ENCODE data around the gene MRPL4. TPM values are rescaled to one million over a fixed set of nuclear protein-coding genes. Genes with fewer than 3 reads are reported as not detected.

MRPL4 gene
- total and polyA plus RNA-seq, 2 of the 13 experiments (the other 11 are each of a cell fraction or from before 2014, with no cell fraction given) = 40.6 to 42.5 TPM

GRCh38 chr19:10205636-10206035 lies 46.4 kb upstream of the MRPL4 start:
- Histone ChIP-seq H3K4me2 (ENCODE audit: low read depth, low read length) (no peak overlapping the region), H3K36me3 (replicated peaks in 1 of 2; ENCODE audit: control insufficient read depth in 1 of 2, insufficient read depth in 2 of 2, low read length in 2 of 2) (no peaks in the 10 kb centered on the region), H3K9me3 (ENCODE audit: low read length) (no peaks in the 10 kb centered on the region), H3K27me3 (ENCODE audit: control insufficient read depth in 1 of 2, insufficient read depth in 2 of 2, low read length in 2 of 2) (no peaks in the 10 kb centered on the region; a peak in 3 of 5 replicates), H3K79me2 (ENCODE audit: insufficient read depth, low read length) (no peaks in the 10 kb centered on the region), H3K9ac (ENCODE audit: insufficient read depth, low read depth, low read length) (no peak overlapping the region), H3K27ac (ENCODE audit: extremely low read length, insufficient read depth, low read length) (no peak overlapping the region), H4K20me1 (ENCODE audit: insufficient read depth, low read length) (no peaks in the 10 kb centered on the region), H3K4me1 (ENCODE audit: insufficient read depth, low read length) (peaks cover 32% of the 10 kb centered on the region), H2AFZ (ENCODE audit: low read length) (no peak overlapping the region), H3K4me3 (replicated peaks in 1 of 3; ENCODE audit: insufficient read depth in 1 of 3, low read depth in 2 of 3, low read length in 3 of 3) (no peak overlapping the region)
- DNase-seq (ENCODE audit: low spot score) = no peak
- intact Hi-C loops (cut with micrococcal nuclease; ENCODE audit: unreplicated experiment) = no loop called here
- FAIRE-seq = no peak
- no peak for ATAC-seq
- ChIA-PET POLR2A (interaction anchor here (1.9 kb wide), 1 partner anchor 11 kb away, joined by 11 read pairs; the partner anchor contains the start of gene DNMT1), CTCF (ENCODE audit: low intra/inter-chr PET ratio, low total read pairs) (no interaction called here)
- in situ Hi-C loops (cut with HindIII; ENCODE audit: extremely low pct_ligation_motif_present, low pct_unique_long_range_greater_than_20kb) = no loop called here
- BruUV-seq (replicated peaks) = no TSS peak
- TF ChIP-seq HOXA9 (CRISPR knock-in tag; IDR thresholded peaks at IDR 0.05; ENCODE audit: borderline replicate concordance) = no peak
- TF ChIP-seq, protein P1, sequence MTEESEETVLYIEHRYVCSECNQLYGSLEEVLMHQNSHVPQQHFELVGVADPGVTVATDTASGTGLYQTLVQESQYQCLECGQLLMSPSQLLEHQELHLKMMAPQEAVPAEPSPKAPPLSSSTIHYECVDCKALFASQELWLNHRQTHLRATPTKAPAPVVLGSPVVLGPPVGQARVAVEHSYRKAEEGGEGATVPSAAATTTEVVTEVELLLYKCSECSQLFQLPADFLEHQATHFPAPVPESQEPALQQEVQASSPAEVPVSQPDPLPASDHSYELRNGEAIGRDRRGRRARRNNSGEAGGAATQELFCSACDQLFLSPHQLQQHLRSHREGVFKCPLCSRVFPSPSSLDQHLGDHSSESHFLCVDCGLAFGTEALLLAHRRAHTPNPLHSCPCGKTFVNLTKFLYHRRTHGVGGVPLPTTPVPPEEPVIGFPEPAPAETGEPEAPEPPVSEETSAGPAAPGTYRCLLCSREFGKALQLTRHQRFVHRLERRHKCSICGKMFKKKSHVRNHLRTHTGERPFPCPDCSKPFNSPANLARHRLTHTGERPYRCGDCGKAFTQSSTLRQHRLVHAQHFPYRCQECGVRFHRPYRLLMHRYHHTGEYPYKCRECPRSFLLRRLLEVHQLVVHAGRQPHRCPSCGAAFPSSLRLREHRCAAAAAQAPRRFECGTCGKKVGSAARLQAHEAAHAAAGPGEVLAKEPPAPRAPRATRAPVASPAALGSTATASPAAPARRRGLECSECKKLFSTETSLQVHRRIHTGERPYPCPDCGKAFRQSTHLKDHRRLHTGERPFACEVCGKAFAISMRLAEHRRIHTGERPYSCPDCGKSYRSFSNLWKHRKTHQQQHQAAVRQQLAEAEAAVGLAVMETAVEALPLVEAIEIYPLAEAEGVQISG (CRISPR knock-in tag; IDR thresholded peaks at IDR 0.05) = no peak
- TF ChIP-seq ZNF616 (CRISPR knock-in tag; IDR thresholded peaks at IDR 0.05; ENCODE audit: low read depth) = no peak
- no peak for TF ChIP-seq ZNF569 (CRISPR knock-in tag; IDR thresholded peaks at IDR 0.05; ENCODE audit: borderline replicate concordance)
- TF ChIP-seq HNF4A (CRISPR knock-in tag; IDR thresholded peaks at IDR 0.05) = no peak
- no peak for TF ChIP-seq PRPF4 (IDR thresholded peaks at IDR 0.05; ENCODE audit: low read depth, low read length, poor library complexity, severe bottlenecking)
- no peak for TF ChIP-seq SP5 (CRISPR knock-in tag; IDR thresholded peaks at IDR 0.05; ENCODE audit: borderline replicate concordance, low read depth)
- no peak for TF ChIP-seq CBX2 (IDR thresholded peaks at IDR 0.05; ENCODE audit: low read depth, low read length)
- TF ChIP-seq CBX2 (CRISPR knock-in tag; IDR thresholded peaks at IDR 0.05; ENCODE audit: low read depth) = no peak
- no peak for TF ChIP-seq ZBTB3 (CRISPR knock-in tag; IDR thresholded peaks at IDR 0.05; ENCODE audit: borderline replicate concordance, low read depth)
- TF ChIP-seq ZNF672 (CRISPR knock-in tag; IDR thresholded peaks at IDR 0.05) = no peak
- TF ChIP-seq MXD1 (CRISPR knock-in tag; IDR thresholded peaks at IDR 0.05) = no peak
- TF ChIP-seq CBX5 (CRISPR knock-in tag; IDR thresholded peaks at IDR 0.05; ENCODE audit: borderline replicate concordance) = no peak
- WGBS (ENCODE audit: low lambda C conversion rate) = 67% methylated on average over 4 of the region's 4 CpGs

Data from HepG2 (cell line).